GM18951 (cell line): ENCODE results near the gene UTF1.

ENCODE experiments used
- POLR2A ChIP-seq: IDR thresholded peaks from 4 replicates; pipeline ENCODE4 v1.6.1; 2011; ENCODE audit warnings: mild to moderate bottlenecking; ENCODE audit not compliant: insufficient read length, insufficient read depth; ENCODE audit errors: extremely low read depth
- in situ Hi-C: fragments of 300-500 bp; cut with MboI; formaldehyde crosslinking; loops from one replicate; pipeline ENCODE4 v1.12.0; 2022; ENCODE audit warnings: low sequenced_read_pairs, mixed read lengths, inconsistent platforms; ENCODE audit not compliant: unreplicated experiment

Gene UTF1

GRCh38 chr10:133230044-133230361, at the start of gene UTF1:
Gene UTF1, plus strand, starts transcription at chr10:133230217. Its CDS starts 72 bp downstream, at chr10:133230289.
- in situ Hi-C loops: loop anchor here (25.0 kb wide), 1 partner anchor 318 kb away; no protein-coding TSS in a partner anchor

GRCh38 chr10:133180965-133181639, 48.9 kb upstream of the UTF1 start:
- TF ChIP-seq POLR2A: no peak
- in situ Hi-C loops: no loop called here

More at GRCh38 chr10:133230044-133230361, at the start of gene UTF1:
- no peak for TF ChIP-seq POLR2A

GRCh38 chr10:133182190-133182589, 47.8 kb upstream of the UTF1 start:
- no peak for TF ChIP-seq POLR2A
- in situ Hi-C loops: no loop called here

GRCh38 chr10:133182791-133183645, 47.0 kb upstream of the UTF1 start:
- no peak for TF ChIP-seq POLR2A
- in situ Hi-C loops: no loop called here

- in situ Hi-C loops: no loop called here
- no peak for TF ChIP-seq POLR2A
Observed at GRCh38 chr10:133183646-133184378, 46.2 kb upstream of the UTF1 start.

- in situ Hi-C loops: no loop called here
- no peak for TF ChIP-seq POLR2A
Observed at GRCh38 chr10:133184591-133185244, 45.3 kb upstream of the UTF1 start.

- in situ Hi-C loops: no loop called here
- TF ChIP-seq POLR2A: no peak
Observed at GRCh38 chr10:133185421-133185820, 44.6 kb upstream of the UTF1 start.

- no peak for TF ChIP-seq POLR2A
- in situ Hi-C loops: no loop called here
Observed at GRCh38 chr10:133185916-133186315, 44.1 kb upstream of the UTF1 start.

GRCh38 chr10:133186416-133187090, 43.5 kb upstream of the UTF1 start:
- in situ Hi-C loops: no loop called here
- no peak for TF ChIP-seq POLR2A

- no peak for TF ChIP-seq POLR2A
- in situ Hi-C loops: no loop called here
Observed at GRCh38 chr10:133187091-133187905, 42.7 kb upstream of the UTF1 start.

GRCh38 chr10:133187906-133188681, 41.9 kb upstream of the UTF1 start:
- no peak for TF ChIP-seq POLR2A
- in situ Hi-C loops: no loop called here
